Left lung (tissue), 10 donors: Measurements from ENCODE around the gene CBY1. TPM values are rescaled to one million over a fixed set of nuclear protein-coding genes. Genes with fewer than 3 reads are reported as not detected.

Experiments
- ATAC-seq: fragments of 200-7000 bp; cut with Tn5 transposase; one replicate; pipeline ENCODE4 v1.9.1; 2020; ENCODE audit warnings: moderate library complexity
- DNase-seq, 4 donors: peaks; one replicate each; pipeline ENCODE4 v3.0.0-alpha.2; 2013 to 2020
- H3K27ac ChIP-seq, 2 donors: fragments of 200-600 bp; sonication (generic) in 1 of 2; one replicate each; pipeline versions ENCODE4 v1.5.0 to v1.8.0; 2020 to 2021
- H3K27me3 ChIP-seq, 2 donors: fragments of 200-600 bp; sonication (generic) in 1 of 2; one replicate each; pipeline versions ENCODE4 v1.5.0 to v1.8.0; 2020 to 2021
- H3K36me3 ChIP-seq, 2 donors: fragments of 200-600 bp; sonication (generic) in 1 of 2; one replicate each; pipeline versions ENCODE4 v1.5.0 to v1.8.0; 2020 to 2021
- H3K4me1 ChIP-seq, 2 donors: fragments of 200-600 bp; one replicate each; pipeline ENCODE4 v1.8.0; 2021
- H3K4me3 ChIP-seq, 2 donors: fragments of 200-600 bp; sonication (generic) in 1 of 2; one replicate each; pipeline versions ENCODE4 v1.5.0 to v1.8.0; 2020 to 2021; ENCODE audit warnings: mild to moderate bottlenecking in 1 of 2
- H3K9me3 ChIP-seq, 2 donors: fragments of 200-600 bp; sonication (generic) in 1 of 2; one replicate each; pipeline versions ENCODE4 v1.5.0 to v1.8.0; 2020 to 2021
- CTCF ChIP-seq, 2 donors: fragments of 200-600 bp; sonication (generic) in 1 of 2; IDR thresholded peaks; one replicate each; pipeline versions ENCODE4 v1.5.0 to v1.8.0; 2021; ENCODE audit warnings: antibody characterized with exemption in 2 of 2
- intact Hi-C, 2 donors: fragments of 100-400 bp; cut with DNase I; formaldehyde crosslinking; loops; one replicate each; pipeline versions ENCODE4 v1.11.2 to v1.14.2; 2022
- polyA plus RNA-seq, 6 donors: library from polyadenylated mRNA; unstranded; fragments of 120-200 nt; gene quantifications; one replicate each; pipeline ENCODE4 v1.2.1, GENCODE V29; 2013; ENCODE audit not compliant: insufficient read length in 6 of 6
- total RNA-seq, 2 donors: library from RNA; stranded (reverse); fragmentation: NEBNext Ultra II Directional; extraction: Animal tissue kit (Norgen Biotek cat#: 25700); gene quantifications; one replicate each; pipeline ENCODE4 v1.2.1, GENCODE V29; 2021
- donor health status: DM: no; HTN: yes; CAD: no.
- donor health status: DM: no; HTN: no; CAD: no.

Gene CBY1
- total and polyA plus RNA-seq, 8 donors = 24.4 to 56.6 (median 52.0) TPM

- Histone ChIP-seq H3K9me3 (no peaks in the 10 kb centered on the region), H3K4me3 (peak overlapping the region; percentile 83 to 87), H3K27me3 (no peaks in the 10 kb centered on the region), H3K4me1 (peaks cover 5 to 16% of the 10 kb centered on the region in 2 donors), H3K36me3 (no peaks in the 10 kb centered on the region), H3K27ac (peak overlapping the region in 1 of 2 donors; percentile 84)
- peak; percentile 37 for ATAC-seq
- TF ChIP-seq CTCF (IDR thresholded peaks at IDR 0.05) = no peak
- intact Hi-C loops = no loop called here
- DNase-seq = peak in 2 of 4 donors; percentile 0 to 25
Observed at GRCh38 chr22:38657045-38657909, 839 bp downstream of the CBY1 start.

- intact Hi-C loops = no loop called here
- DNase-seq (no peak), ATAC-seq (no peak)
- TF ChIP-seq CTCF (IDR thresholded peaks at IDR 0.05) = no peak
- Histone ChIP-seq H3K4me3 (no peak overlapping the region), H3K27me3 (no peaks in the 10 kb centered on the region), H3K9me3 (no peaks in the 10 kb centered on the region), H3K4me1 (no peaks in the 10 kb centered on the region), H3K27ac (no peak overlapping the region), H3K36me3 (peaks cover 0 to 33% of the 10 kb centered on the region in 2 donors)
Observed at GRCh38 chr22:38674888-38675287, 18.4 kb downstream of the CBY1 start.

- Histone ChIP-seq H3K4me3 (no peak overlapping the region), H3K36me3 (peaks cover 0 to 30% of the 10 kb centered on the region in 2 donors), H3K9me3 (no peaks in the 10 kb centered on the region), H3K27ac (no peak overlapping the region), H3K4me1 (no peaks in the 10 kb centered on the region), H3K27me3 (no peaks in the 10 kb centered on the region)
- DNase-seq (no peak), ATAC-seq (no peak)
- intact Hi-C loops = no loop called here
- TF ChIP-seq CTCF (IDR thresholded peaks at IDR 0.05) = no peak
Observed at GRCh38 chr22:38675833-38676232, 19.4 kb downstream of the CBY1 start.

- Histone ChIP-seq H3K36me3 (peaks cover 0 to 36% of the 10 kb centered on the region in 2 donors), H3K4me3 (peak within 1 kb of the TSS; percentile 81 to 100), H3K27ac (peak within 1 kb of the TSS; percentile 51 to 72), H3K27me3 (no peaks in the 10 kb centered on the region), H3K9me3 (no peaks in the 10 kb centered on the region), H3K4me1 (peaks cover 8 to 17% of the 10 kb centered on the region in 2 donors)
- ATAC-seq = peak; percentile 99
- peak; percentile 36 for TF ChIP-seq CTCF (IDR thresholded peaks at IDR 0.05)
- peak; percentile 81 to 99 (median 90) for DNase-seq
- intact Hi-C loops = no loop called here
Observed at GRCh38 chr22:38681582-38682335, 25.3 kb downstream of the CBY1 start, which contains the start of gene TOMM22. Gene TOMM22, plus strand, starts transcription at chr22:38681957. Its CDS starts 22 bp downstream, at chr22:38681979.

- TF ChIP-seq CTCF (IDR thresholded peaks at IDR 0.05) = no peak
- Histone ChIP-seq H3K27me3 (no peaks in the 10 kb centered on the region), H3K4me3 (no peak overlapping the region), H3K27ac (no peak overlapping the region), H3K9me3 (no peaks in the 10 kb centered on the region), H3K4me1 (peaks cover 8 to 17% of the 10 kb centered on the region in 2 donors), H3K36me3 (peaks cover 0 to 64% of the 10 kb centered on the region in 2 donors)
- intact Hi-C loops = no loop called here
- DNase-seq = no peak
- ATAC-seq = no peak
Observed at GRCh38 chr22:38684895-38685294, 28.5 kb downstream of the CBY1 start.
